Measurements from ENCODE around the gene SPAG16. TPM values are rescaled to one million over a fixed set of nuclear protein-coding genes. Genes with fewer than 3 reads are reported as not detected.

Gene SPAG16
- total RNA-seq, 1 experiment from 2014 or later, result 17.3 TPM

DNA sequence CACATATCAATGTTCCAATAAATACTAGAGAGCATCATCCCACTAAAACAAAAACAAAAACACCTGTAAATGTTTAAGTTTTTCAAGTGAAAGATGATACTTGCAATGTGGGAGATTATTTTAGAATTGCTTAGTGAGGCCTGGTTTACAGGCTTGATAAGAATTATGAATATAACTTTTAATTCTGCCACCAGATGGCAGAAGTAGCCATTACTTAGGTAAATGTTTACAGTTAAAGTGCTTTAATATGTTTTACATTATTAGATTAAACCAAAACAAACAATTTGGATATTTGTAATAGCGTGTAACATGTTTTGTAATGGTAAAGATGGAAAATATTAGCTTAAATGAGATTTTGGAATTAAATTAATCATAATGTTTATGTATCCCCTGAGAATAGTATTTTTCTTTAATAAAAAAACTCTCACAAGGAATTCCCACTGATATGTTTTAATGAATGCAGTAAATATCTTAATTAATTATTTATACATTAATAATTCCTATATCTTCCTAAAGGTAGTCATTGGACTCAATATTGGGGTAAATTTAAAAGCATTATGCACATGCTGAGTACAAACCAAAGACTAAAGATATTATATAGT lies 522.0 kb downstream of the SPAG16 start:
- Mint-ChIP-seq H3K4me1 (no peaks in the 10 kb centered on the region), H3K36me3 (ENCODE audit: insufficient read depth in 1 of 3, low read depth in 3 of 3) (no peaks in the 10 kb centered on the region), H3K27me3 (ENCODE audit: low read depth) (no peaks in the 10 kb centered on the region), H3K9me3 (no peaks in the 10 kb centered on the region), H3K4me3 (no peak overlapping the region), H3K27ac (no peak overlapping the region)
- H3K79me2 ChIP-seq (ENCODE audit: insufficient read depth, low read length), result no peaks in the 10 kb centered on the region
- DNase-seq, result no peak
- no peak overlapping the region for H3T11ph ChIP-seq (ENCODE audit: low read length)
- H2AK5ac ChIP-seq (ENCODE audit: insufficient read length, low read length), result no peak overlapping the region
- H3K4ac ChIP-seq (ENCODE audit: low read depth, low read length), result no peak overlapping the region
- TF ChIP-seq, protein P1, sequence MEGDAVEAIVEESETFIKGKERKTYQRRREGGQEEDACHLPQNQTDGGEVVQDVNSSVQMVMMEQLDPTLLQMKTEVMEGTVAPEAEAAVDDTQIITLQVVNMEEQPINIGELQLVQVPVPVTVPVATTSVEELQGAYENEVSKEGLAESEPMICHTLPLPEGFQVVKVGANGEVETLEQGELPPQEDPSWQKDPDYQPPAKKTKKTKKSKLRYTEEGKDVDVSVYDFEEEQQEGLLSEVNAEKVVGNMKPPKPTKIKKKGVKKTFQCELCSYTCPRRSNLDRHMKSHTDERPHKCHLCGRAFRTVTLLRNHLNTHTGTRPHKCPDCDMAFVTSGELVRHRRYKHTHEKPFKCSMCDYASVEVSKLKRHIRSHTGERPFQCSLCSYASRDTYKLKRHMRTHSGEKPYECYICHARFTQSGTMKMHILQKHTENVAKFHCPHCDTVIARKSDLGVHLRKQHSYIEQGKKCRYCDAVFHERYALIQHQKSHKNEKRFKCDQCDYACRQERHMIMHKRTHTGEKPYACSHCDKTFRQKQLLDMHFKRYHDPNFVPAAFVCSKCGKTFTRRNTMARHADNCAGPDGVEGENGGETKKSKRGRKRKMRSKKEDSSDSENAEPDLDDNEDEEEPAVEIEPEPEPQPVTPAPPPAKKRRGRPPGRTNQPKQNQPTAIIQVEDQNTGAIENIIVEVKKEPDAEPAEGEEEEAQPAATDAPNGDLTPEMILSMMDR (conservative IDR thresholded peaks at IDR 0.05), result peak; percentile 59
- no peak overlapping the region for H2BK15ac ChIP-seq (ENCODE audit: low read depth, low read length)
- no peak overlapping the region for H3K4me2 ChIP-seq (ENCODE audit: insufficient read depth, insufficient read length, low read length)
- no peak overlapping the region for H2AFZ ChIP-seq (ENCODE audit: low read length)
- no peaks in the 10 kb centered on the region for H3K9me3 ChIP-seq (ENCODE audit: control insufficient read depth, low read depth, low read length)
- H3K23ac ChIP-seq (ENCODE audit: insufficient read length, low read depth, low read length), result no peak overlapping the region
- H2BK5ac ChIP-seq (ENCODE audit: insufficient read length, low read length), result no peak overlapping the region
- no peak overlapping the region for H3K9ac ChIP-seq (ENCODE audit: extremely low read depth, insufficient read length, low read length)
- no peak overlapping the region for H2BK20ac ChIP-seq (ENCODE audit: low read depth, low read length, poor library complexity, severe bottlenecking)
- H3K27me3 ChIP-seq (ENCODE audit: insufficient read depth, low read length), result no peaks in the 10 kb centered on the region
- no CpG with 5 or more reads among the region's 1 CpG for WGBS (ENCODE audit: extremely low coverage, insufficient read length, low lambda C conversion rate)
- H3K79me1 ChIP-seq (ENCODE audit: insufficient read depth, low read depth, low read length, poor library complexity, severe bottlenecking), result no peaks in the 10 kb centered on the region
- no peak overlapping the region for H3K14ac ChIP-seq (ENCODE audit: insufficient read depth, low read length)
- H3K4me1 ChIP-seq (ENCODE audit: insufficient read depth, low read length), result no peaks in the 10 kb centered on the region
- no peak overlapping the region for H4K8ac ChIP-seq (replicated peaks; ENCODE audit: insufficient read length, low read depth, low read length)
- no peaks in the 10 kb centered on the region for H3K23me2 ChIP-seq (ENCODE audit: insufficient read length, low read depth, low read length, poor library complexity, severe bottlenecking)
- no peak overlapping the region for H3K56ac ChIP-seq (ENCODE audit: insufficient read length, low read depth, low read length)
- H3K27ac ChIP-seq (ENCODE audit: insufficient read length, low read depth, low read length), result no peak overlapping the region
- no peak overlapping the region for H3K18ac ChIP-seq (ENCODE audit: insufficient read length, low read depth, low read length)
- H4K91ac ChIP-seq (ENCODE audit: insufficient read length, low read depth, low read length), result no peak overlapping the region
- no peak overlapping the region for H4K5ac ChIP-seq (ENCODE audit: insufficient read length, low read depth, low read length)
- H2BK12ac ChIP-seq (ENCODE audit: insufficient read length, low read depth, low read length), result no peak overlapping the region
- H2BK120ac ChIP-seq (ENCODE audit: low read depth, low read length, poor library complexity, severe bottlenecking), result no peak overlapping the region
- no peaks in the 10 kb centered on the region for H4K20me1 ChIP-seq (ENCODE audit: control insufficient read depth, insufficient read depth, insufficient read length)

Measured in H9 (cell line).